Testis (tissue), 3 donors: ENCODE measurements around the gene CD63. TPM values are rescaled to one million over a fixed set of nuclear protein-coding genes. Genes with fewer than 3 reads are reported as not detected.

ENCODE experiments used
- DNase-seq: peaks from one replicate; pipeline ENCODE4 v3.0.0-alpha.2; 2019
- H3K27ac ChIP-seq, 2 donors: fragments of 200-600 bp; sonication (generic); one replicate each; pipeline ENCODE4 v1.5.1; 2019
- H3K27me3 ChIP-seq: fragments of 200-600 bp; sonication (generic); one replicate; pipeline ENCODE4 v1.5.1; 2019
- H3K36me3 ChIP-seq: fragments of 200-600 bp; sonication (generic); one replicate; pipeline ENCODE4 v1.5.1; 2017; ENCODE audit warnings: low read depth; ENCODE audit errors: missing control alignments
- H3K4me1 ChIP-seq: fragments of 200-600 bp; sonication (generic); one replicate; pipeline ENCODE4 v1.5.1; 2019
- H3K4me3 ChIP-seq, 2 donors: fragments of 200-600 bp; sonication (generic); one replicate each; pipeline ENCODE4 v1.5.1; 2017 to 2019
- H3K9me3 ChIP-seq: fragments of 200-600 bp; sonication (generic); one replicate; pipeline ENCODE4 v1.5.1; 2017
- POLR2A ChIP-seq: fragments of 450-650 bp; IDR thresholded peaks from one replicate; pipeline ENCODE4 v1.6.1; 2017; ENCODE audit warnings: antibody characterized with exemption, mild to moderate bottlenecking, moderate library complexity
- WGBS, 2 donors: methylation state at CpG; one replicate each; pipeline ENCODE4 v1.1.5; 2018; 5-methylcytosine and 5-hydroxymethylcytosine counted together
- intact Hi-C: fragments of 100-400 bp; cut with DNase I; formaldehyde crosslinking; loops from one replicate; pipeline ENCODE4 v1.15.1; 2023; ENCODE audit warnings: low total_unique reads
- polyA plus RNA-seq: library from polyadenylated mRNA; stranded (reverse); fragments of 350-450 nt; fragmentation: Illumina TruSeq; extraction: RNeasy Lipid Tissue Mini Kit (QIAGEN cat#74804); gene quantifications from one replicate; pipeline ENCODE4 v1.2.3, GENCODE V29; 2014; ENCODE audit warnings: low read depth, low replicate concordance; ENCODE audit not compliant: insufficient read depth
- small RNA-seq, 2 donors: library from RNA; depleted of rRNA; stranded (forward); fragments of <200 nt; gene quantifications; one replicate each; pipeline ENCODE3, GENCODE V24; 2016
- total RNA-seq, 2 donors: library from RNA; depleted of rRNA; stranded (reverse); fragments of >200 nt; gene quantifications; one replicate each; pipeline ENCODE4 v1.2.3, GENCODE V29; 2016
- TF ChIP-seq, protein P1 (sequence below), 3 experiments: fragments of 450-650 bp in 2 of 3; fragments of 200-600 bp in 1 of 3; sonication (generic) in 1 of 3; IDR thresholded peaks; one replicate each; pipeline ENCODE4 v1.5.1; 2016 to 2019; ENCODE audit warnings: antibody characterized with exemption in 3 of 3, mild to moderate bottlenecking in 2 of 3, moderate library complexity in 1 of 3

Gene CD63
- total and polyA plus RNA-seq, 3 donors from 2014 or later, result 600 to 668 (median 655) TPM

DNA sequence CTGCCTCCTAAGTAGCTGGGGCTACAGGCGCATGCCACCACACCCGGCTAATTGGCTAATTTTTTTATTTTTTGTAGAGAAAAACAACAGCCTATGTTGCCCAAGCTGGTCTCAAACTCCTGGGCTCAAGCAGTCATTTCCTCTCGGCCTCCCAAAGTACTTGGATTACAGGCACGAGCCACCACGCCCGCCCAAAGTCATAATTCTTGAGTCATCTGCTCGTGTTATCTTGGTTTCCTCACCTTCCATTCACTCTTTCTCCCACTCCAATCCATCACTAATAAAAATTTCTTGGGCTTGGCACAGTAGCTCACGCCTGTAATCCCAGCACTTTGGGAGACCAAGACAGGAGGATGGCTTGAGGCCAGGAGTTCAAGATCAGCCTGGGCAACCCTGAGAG is 53.1 kb downstream of the CD63 start:
- Histone ChIP-seq H3K27me3 (no peaks in the 10 kb centered on the region), H3K27ac (no peak overlapping the region), H3K4me1 (no peaks in the 10 kb centered on the region), H3K9me3 (no peaks in the 10 kb centered on the region), H3K36me3 (no peaks in the 10 kb centered on the region), H3K4me3 (no peak overlapping the region)
- intact Hi-C loops, result no loop called here
- 90 to 92% methylated on average over 8 of the region's 8 CpGs for WGBS, 2 donors
- TF ChIP-seq, protein P1, sequence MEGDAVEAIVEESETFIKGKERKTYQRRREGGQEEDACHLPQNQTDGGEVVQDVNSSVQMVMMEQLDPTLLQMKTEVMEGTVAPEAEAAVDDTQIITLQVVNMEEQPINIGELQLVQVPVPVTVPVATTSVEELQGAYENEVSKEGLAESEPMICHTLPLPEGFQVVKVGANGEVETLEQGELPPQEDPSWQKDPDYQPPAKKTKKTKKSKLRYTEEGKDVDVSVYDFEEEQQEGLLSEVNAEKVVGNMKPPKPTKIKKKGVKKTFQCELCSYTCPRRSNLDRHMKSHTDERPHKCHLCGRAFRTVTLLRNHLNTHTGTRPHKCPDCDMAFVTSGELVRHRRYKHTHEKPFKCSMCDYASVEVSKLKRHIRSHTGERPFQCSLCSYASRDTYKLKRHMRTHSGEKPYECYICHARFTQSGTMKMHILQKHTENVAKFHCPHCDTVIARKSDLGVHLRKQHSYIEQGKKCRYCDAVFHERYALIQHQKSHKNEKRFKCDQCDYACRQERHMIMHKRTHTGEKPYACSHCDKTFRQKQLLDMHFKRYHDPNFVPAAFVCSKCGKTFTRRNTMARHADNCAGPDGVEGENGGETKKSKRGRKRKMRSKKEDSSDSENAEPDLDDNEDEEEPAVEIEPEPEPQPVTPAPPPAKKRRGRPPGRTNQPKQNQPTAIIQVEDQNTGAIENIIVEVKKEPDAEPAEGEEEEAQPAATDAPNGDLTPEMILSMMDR (IDR thresholded peaks at IDR 0.05), result no peak
- no peak for TF ChIP-seq POLR2A
- DNase-seq, result no peak

Small RNAs within 50 kb of the gene (small RNA-seq; reads per million reads assigned to genes)
- gene AC009779.1 (0 reads per million in 2 donors), gene RF00017 (0 reads per million in 2 donors)

Other genes starting within 250 kb of the CD63 start
- not detected for gene OR6C68, start 236.6 kb downstream of the CD63 start, total RNA-seq
- not detected for gene OR6C68, start 236.6 kb downstream of the CD63 start, polyA plus RNA-seq
- not detected for gene OR6C4, start 179.4 kb downstream of the CD63 start, total RNA-seq
- gene OR6C4, start 179.4 kb downstream of the CD63 start, polyA plus RNA-seq, result not detected
- gene OR2AP1, start 156.5 kb downstream of the CD63 start, total RNA-seq, result not detected
- not detected for gene OR2AP1, start 156.5 kb downstream of the CD63 start, polyA plus RNA-seq
- not detected for gene OR10P1, start 92.1 kb downstream of the CD63 start, total RNA-seq
- not detected for gene OR10P1, start 92.1 kb downstream of the CD63 start, polyA plus RNA-seq
- 10 to 100 TPM; 26.4 to 30.6 TPM for gene ITGA7, start 21.1 kb downstream of the CD63 start, total RNA-seq
- gene ITGA7, start 21.1 kb downstream of the CD63 start, polyA plus RNA-seq, result 43.3 TPM
- 100 to 1,000 TPM; 110 to 145 TPM for gene BLOC1S1, start 13.0 kb downstream of the CD63 start, total RNA-seq
- gene BLOC1S1, start 13.0 kb downstream of the CD63 start, polyA plus RNA-seq, result 108 TPM
- 10 to 100 TPM; 15.1 to 18.0 TPM for gene RDH5, start 8.6 kb downstream of the CD63 start, total RNA-seq
- gene RDH5, start 8.6 kb downstream of the CD63 start, polyA plus RNA-seq, result 9.8 TPM
- 1 to 10 TPM; 3.1 to 3.3 TPM for gene GDF11, start 14.1 kb upstream of the CD63 start, total RNA-seq
- 3.0 TPM for gene GDF11, start 14.1 kb upstream of the CD63 start, polyA plus RNA-seq
- 10 to 100 TPM; 88.3 to 96.3 TPM for gene SARNP, start 88.7 kb upstream of the CD63 start, total RNA-seq
- 99.2 TPM for gene SARNP, start 88.7 kb upstream of the CD63 start, polyA plus RNA-seq
- 10 to 100 TPM; 16.2 to 18.6 TPM for gene ORMDL2, start 89.0 kb upstream of the CD63 start, total RNA-seq
- gene ORMDL2, start 89.0 kb upstream of the CD63 start, polyA plus RNA-seq, result 82.4 TPM
- 10 to 100 TPM; 74.6 to 75.4 TPM for gene DNAJC14, start 100.6 kb upstream of the CD63 start, total RNA-seq
- gene DNAJC14, start 100.6 kb upstream of the CD63 start, polyA plus RNA-seq, result 67.6 TPM
- 1 to 10 TPM; 1.3 TPM for gene MMP19, start 113.9 kb upstream of the CD63 start, total RNA-seq
- gene MMP19, start 113.9 kb upstream of the CD63 start, polyA plus RNA-seq, result 6.5 TPM
- gene PYM1, start 198.9 kb upstream of the CD63 start, total RNA-seq, result 10 to 100 TPM; 51.8 to 71.3 TPM
- 51.6 TPM for gene PYM1, start 198.9 kb upstream of the CD63 start, polyA plus RNA-seq
- gene DGKA, start 202.2 kb upstream of the CD63 start, total RNA-seq, result 10 to 100 TPM; 28.9 to 40.4 TPM
- 40.3 TPM for gene DGKA, start 202.2 kb upstream of the CD63 start, polyA plus RNA-seq
- 10 to 100 TPM in 1 of 2 donors, 1 to 10 TPM in 1; 8.9 to 11.1 TPM for gene PMEL, start 237.0 kb upstream of the CD63 start, total RNA-seq
- gene PMEL, start 237.0 kb upstream of the CD63 start, polyA plus RNA-seq, result 8.2 TPM
- 10 to 100 TPM; 16.5 to 20.3 TPM for gene CDK2, start 237.8 kb upstream of the CD63 start, total RNA-seq
- 19.8 TPM for gene CDK2, start 237.8 kb upstream of the CD63 start, polyA plus RNA-seq
- 100 to 1,000 TPM; 144 to 198 TPM for gene RAB5B, start 245.1 kb upstream of the CD63 start, total RNA-seq
- 139 TPM for gene RAB5B, start 245.1 kb upstream of the CD63 start, polyA plus RNA-seq